ENCODE data around the gene FNIP2.

GRCh38 chr4:158836002-158836369 lies 67.2 kb downstream of the FNIP2 start:
- no peak for TF ChIP-seq CTCF (IDR thresholded peaks at IDR 0.05; ENCODE audit: low read depth, low read length, missing input control)
- no peak for TF ChIP-seq ATF3 (IDR thresholded peaks at IDR 0.05)
- no peak for TF ChIP-seq RAD21 (IDR thresholded peaks at IDR 0.05)
- no peak for TF ChIP-seq YY1 (IDR thresholded peaks at IDR 0.05)
- no peak for TF ChIP-seq MAX (IDR thresholded peaks at IDR 0.05)
- TF ChIP-seq ZBTB33 (IDR thresholded peaks at IDR 0.05): no peak
- no peak for TF ChIP-seq REST (IDR thresholded peaks at IDR 0.05)
- TF ChIP-seq JUND (IDR thresholded peaks at IDR 0.05): no peak
- TF ChIP-seq FOXA2 (IDR thresholded peaks at IDR 0.05): no peak
- no peak for TF ChIP-seq RXRA (IDR thresholded peaks at IDR 0.05)
- no peak for TF ChIP-seq TAF1 (conservative IDR thresholded peaks at IDR 0.05)
- no peak for TF ChIP-seq GABPA (IDR thresholded peaks at IDR 0.05 in 1 of 2, conservative IDR thresholded peaks at IDR 0.05 in 1 of 2)

All from liver (tissue), 3 donors.